GM23248 (cell line): ENCODE results near the gene EMC8. TPM values are rescaled to one million over a fixed set of nuclear protein-coding genes. Genes with fewer than 3 reads are reported as not detected.
"Not testable (repeated sequence)": the region's sequence is repeated elsewhere in the genome, so short reads cannot be mapped to it uniquely, and the experiment has no call there.

ENCODE experiments used
- DNase-seq: peaks from one replicate; pipeline ENCODE4 v3.0.0-alpha.2; 2015
- H2AFZ ChIP-seq: fragments of 200-600 bp; sonication (generic); 2 replicates; pipeline ENCODE4 v1.6.1; 2016; ENCODE audit warnings: antibody characterized with exemption
- H3F3A ChIP-seq: fragments of 200-600 bp; sonication (generic); 2 replicates; pipeline ENCODE4 v1.6.1; 2016; ENCODE audit warnings: mild to moderate bottlenecking, antibody characterized with exemption, mixed run types; ENCODE audit not compliant: insufficient read depth
- H3K27ac ChIP-seq: fragments of 200-600 bp; sonication (generic); 2 replicates; pipeline ENCODE4 v1.5.1; 2016; ENCODE audit warnings: mild to moderate bottlenecking
- H3K27me3 ChIP-seq: fragments of 200-600 bp; sonication (generic); replicated peaks from 2 replicates; pipeline ENCODE4 v1.6.1; 2016; ENCODE audit warnings: mild to moderate bottlenecking; ENCODE audit not compliant: insufficient read depth
- H3K36me3 ChIP-seq: fragments of 200-600 bp; sonication (generic); 2 replicates; pipeline ENCODE4 v1.6.1; 2016; ENCODE audit warnings: low read depth, mild to moderate bottlenecking
- H3K4me1 ChIP-seq: fragments of 200-600 bp; sonication (generic); 2 replicates; pipeline ENCODE4 v1.6.1; 2016; ENCODE audit warnings: mild to moderate bottlenecking; ENCODE audit not compliant: insufficient read depth
- H3K4me2 ChIP-seq: fragments of 200-600 bp; sonication (generic); one replicate; pipeline ENCODE4 v1.6.1; 2016; ENCODE audit warnings: mild to moderate bottlenecking; ENCODE audit not compliant: unreplicated experiment
- H3K4me3 ChIP-seq: fragments of 200-600 bp; sonication (generic); 2 replicates; pipeline ENCODE4 v1.5.1; 2016; ENCODE audit warnings: mild to moderate bottlenecking
- H3K79me2 ChIP-seq: fragments of 200-600 bp; sonication (generic); 2 replicates; pipeline ENCODE4 v1.6.1; 2016; ENCODE audit warnings: mild to moderate bottlenecking; ENCODE audit not compliant: insufficient read depth
- H3K9ac ChIP-seq: fragments of 200-600 bp; sonication (generic); 2 replicates; pipeline ENCODE4 v1.6.1; 2016; ENCODE audit warnings: mild to moderate bottlenecking
- H3K9me2 ChIP-seq: fragments of 200-600 bp; sonication (generic); 2 replicates; pipeline ENCODE4 v1.6.1; 2016; ENCODE audit warnings: mixed run types, mild to moderate bottlenecking, moderate library complexity; ENCODE audit not compliant: insufficient read depth
- H3K9me3 ChIP-seq: fragments of 200-600 bp; sonication (generic); one replicate; pipeline ENCODE4 v1.6.1; 2017; ENCODE audit warnings: low read depth
- H4K20me1 ChIP-seq: fragments of 200-600 bp; sonication (generic); 2 replicates; pipeline ENCODE4 v1.6.0; 2016; ENCODE audit not compliant: insufficient read depth
- EZH2 ChIP-seq: fragments of 200-600 bp; sonication (generic); IDR thresholded peaks from 2 replicates; pipeline ENCODE4 v1.6.1; 2018; ENCODE audit warnings: antibody characterized with exemption, mild to moderate bottlenecking; ENCODE audit not compliant: insufficient read depth, poor library complexity, severe bottlenecking
- EZH2phosphoT487 ChIP-seq: fragments of 200-600 bp; sonication (generic); IDR thresholded peaks from 2 replicates; pipeline ENCODE4 v1.6.1; 2018; ENCODE audit warnings: antibody characterized with exemption, moderate library complexity, mild to moderate bottlenecking, low read depth; ENCODE audit not compliant: insufficient read depth
- WGBS, 2 experiments: methylation state at CpG; one replicate each; pipeline ENCODE4 v1.1.6; 2015 to 2017; ENCODE audit warnings: low lambda C conversion rate in 2 of 2, low coverage in 1 of 2; ENCODE audit errors: missing lambda C conversion rate in 2 of 2; 5-methylcytosine and 5-hydroxymethylcytosine counted together
- in situ Hi-C: fragments of 300-500 bp; cut with MboI; formaldehyde crosslinking; loops from 2 replicates; pipeline ENCODE4 v1.15.0; 2020
- polyA plus RNA-seq: library from polyadenylated mRNA; unstranded; fragments of >200 nt; fragmentation: Nextera tagmentation; extraction: Ambion mirVana; gene quantifications from 2 replicates; pipeline ENCODE4 v1.2.1, GENCODE V29; 2016
- total RNA-seq: library from RNA; depleted of rRNA; stranded (reverse); fragments of >200 nt; shearing (Covaris generic); gene quantifications from 2 replicates; pipeline ENCODE4 v1.2.3, GENCODE V29; 2014

EMC8 gene
- total and polyA plus RNA-seq, 2 experiments from 2014 or later: 35.2 to 39.4 TPM

GRCh38 chr16:85839681-85840240 lies 40.4 kb upstream of the EMC8 start:
- peaks cover 64% of the 10 kb centered on the region for H3K27me3 ChIP-seq
- TF ChIP-seq EZH2 (no peak), EZH2phosphoT487 (no peak)
- in situ Hi-C loops: loop anchor here (25.0 kb wide), 1 partner anchor 673 kb away; the partner anchor contains the start of gene FOXF1

GRCh38 chr16:85838876-85839585 lies 39.7 kb upstream of the EMC8 start:
- no peak for DNase-seq
- Histone ChIP-seq H3K27ac (no peak overlapping the region), H3K9me2 (no peaks in the 10 kb centered on the region), H3K79me2 (no peaks in the 10 kb centered on the region), H4K20me1 (no peaks in the 10 kb centered on the region), H3K4me1 (no peaks in the 10 kb centered on the region), H3K9me3 (no peaks in the 10 kb centered on the region), H3F3A (no peaks in the 10 kb centered on the region), H2AFZ (no peak overlapping the region), H3K36me3 (no peaks in the 10 kb centered on the region), H3K4me3 (no peak overlapping the region), H3K9ac (no peak overlapping the region), H3K4me2 (no peak overlapping the region), H3K27me3 (peaks cover 62% of the 10 kb centered on the region)
- WGBS, 2 experiments: 59 to 62% methylated on average over 21 of the region's 21 CpGs
- TF ChIP-seq EZH2 (no peak), EZH2phosphoT487 (no peak)
- in situ Hi-C loops: loop anchor here (25.0 kb wide), 1 partner anchor 673 kb away; the partner anchor contains the start of gene FOXF1

More at GRCh38 chr16:85839681-85840240, 40.4 kb upstream of the EMC8 start:
- no peak for DNase-seq
- Histone ChIP-seq H3K27ac (no peak overlapping the region), H3K79me2 (no peaks in the 10 kb centered on the region), H3K4me3 (no peak overlapping the region), H3K4me2 (no peak overlapping the region), H3K9me3 (no peaks in the 10 kb centered on the region), H3K4me1 (no peaks in the 10 kb centered on the region), H3K36me3 (no peaks in the 10 kb centered on the region), H3F3A (no peaks in the 10 kb centered on the region), H4K20me1 (no peaks in the 10 kb centered on the region), H2AFZ (no peak overlapping the region), H3K9ac (no peak overlapping the region), H3K9me2 (no peaks in the 10 kb centered on the region)
- WGBS, 2 experiments: 62 to 64% methylated on average over 19 to 24 of the region's 24 CpGs

- no peaks in the 10 kb centered on the region for H3K36me3 ChIP-seq
- H3K4me1 ChIP-seq: no peaks in the 10 kb centered on the region
- no peak overlapping the region for H3K27ac ChIP-seq
- H3K79me2 ChIP-seq: no peaks in the 10 kb centered on the region
- no peak for DNase-seq
- H3K9ac ChIP-seq: no peak overlapping the region
- H3K4me3 ChIP-seq: no peak overlapping the region
- no peak overlapping the region for H2AFZ ChIP-seq
- H3K27me3 ChIP-seq: peaks cover 62% of the 10 kb centered on the region
- 62 to 64% methylated on average over 11 of the region's 11 CpGs for WGBS, 2 experiments
- no peak overlapping the region for H3K4me2 ChIP-seq
- in situ Hi-C loops: loop anchor here (25.0 kb wide), 1 partner anchor 674 kb away; the partner anchor contains the start of gene FOXF1
- TF ChIP-seq EZH2phosphoT487 (no peak), EZH2 (no peak)
- H4K20me1 ChIP-seq: no peaks in the 10 kb centered on the region
- H3F3A ChIP-seq: no peaks in the 10 kb centered on the region
- H3K9me2 ChIP-seq: no peaks in the 10 kb centered on the region
- H3K9me3 ChIP-seq: no peaks in the 10 kb centered on the region
Observed at GRCh38 chr16:85838381-85838780, 39.0 kb upstream of the EMC8 start.

GRCh38 chr16:85837654-85838053 lies 38.3 kb upstream of the EMC8 start:
- H3K4me1 ChIP-seq, H3K4me2 ChIP-seq, H2AFZ ChIP-seq, H3K4me3 ChIP-seq, H3K9me3 ChIP-seq, H3K9ac ChIP-seq, H3F3A ChIP-seq, H3K9me2 ChIP-seq, H3K79me2 ChIP-seq, DNase-seq, H3K36me3 ChIP-seq, H3K27ac ChIP-seq, H4K20me1 ChIP-seq: not testable (repeated sequence)
- H3K27me3 ChIP-seq: peaks cover 55% of the 10 kb centered on the region
- in situ Hi-C loops: loop anchor here (25.0 kb wide), 1 partner anchor 675 kb away; the partner anchor contains the start of gene FOXF1
- WGBS, 2 experiments: 39 to 40% methylated on average over 4 of the region's 4 CpGs
